NCI-H345 (cell line): ENCODE results near the gene NR1H3.

Source experiments
- DNase-seq: peaks from one replicate; lab custom pipeline; 2025; lab: John Stamatoyannopoulos, UW

Gene NR1H3

DNA sequence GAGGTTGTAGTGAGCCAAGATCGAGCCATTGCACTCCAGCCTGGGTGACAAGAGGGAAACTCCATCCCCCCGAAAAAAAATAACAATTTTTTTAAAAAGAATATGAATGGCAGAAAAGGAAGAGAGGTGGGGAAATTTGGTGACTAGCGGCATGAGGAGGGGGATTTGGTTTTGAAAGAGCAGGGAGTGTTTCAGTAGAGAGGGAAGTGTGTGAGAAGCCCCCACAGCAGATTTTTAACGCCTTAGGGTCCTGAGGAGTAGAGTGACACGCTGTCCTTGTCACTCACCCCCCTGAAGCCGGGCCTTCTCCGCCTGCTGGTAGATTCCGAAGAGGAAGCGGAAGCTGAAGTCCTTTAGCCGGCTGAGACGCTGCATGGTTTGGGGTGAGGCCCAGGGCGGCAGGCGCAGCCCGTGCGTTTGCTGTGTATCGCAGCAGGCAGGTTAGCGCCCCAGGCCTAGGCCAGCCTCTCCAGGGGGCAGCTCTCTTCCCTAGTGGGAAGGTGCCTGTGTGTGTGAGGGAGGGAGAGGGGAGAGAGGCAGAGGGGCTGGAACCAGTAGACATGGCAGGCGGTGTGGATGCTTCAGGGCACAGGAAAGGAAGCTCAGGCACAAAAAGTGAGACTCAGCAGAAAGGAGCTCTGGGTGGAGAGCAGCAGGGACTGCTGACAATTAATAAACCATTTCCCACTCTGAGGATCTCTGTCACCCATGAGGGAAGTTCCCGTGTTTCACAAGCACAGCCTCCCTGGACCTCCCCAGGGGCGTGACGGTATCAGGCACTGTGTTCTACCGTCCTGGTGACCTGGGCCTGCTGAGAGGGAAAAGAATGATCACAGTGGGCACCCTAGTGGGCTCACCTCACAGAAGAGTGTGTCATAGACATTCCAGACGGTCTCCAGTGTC, 13.1 kb upstream of the NR1H3 start:
- DNase-seq, result no peak

DNA sequence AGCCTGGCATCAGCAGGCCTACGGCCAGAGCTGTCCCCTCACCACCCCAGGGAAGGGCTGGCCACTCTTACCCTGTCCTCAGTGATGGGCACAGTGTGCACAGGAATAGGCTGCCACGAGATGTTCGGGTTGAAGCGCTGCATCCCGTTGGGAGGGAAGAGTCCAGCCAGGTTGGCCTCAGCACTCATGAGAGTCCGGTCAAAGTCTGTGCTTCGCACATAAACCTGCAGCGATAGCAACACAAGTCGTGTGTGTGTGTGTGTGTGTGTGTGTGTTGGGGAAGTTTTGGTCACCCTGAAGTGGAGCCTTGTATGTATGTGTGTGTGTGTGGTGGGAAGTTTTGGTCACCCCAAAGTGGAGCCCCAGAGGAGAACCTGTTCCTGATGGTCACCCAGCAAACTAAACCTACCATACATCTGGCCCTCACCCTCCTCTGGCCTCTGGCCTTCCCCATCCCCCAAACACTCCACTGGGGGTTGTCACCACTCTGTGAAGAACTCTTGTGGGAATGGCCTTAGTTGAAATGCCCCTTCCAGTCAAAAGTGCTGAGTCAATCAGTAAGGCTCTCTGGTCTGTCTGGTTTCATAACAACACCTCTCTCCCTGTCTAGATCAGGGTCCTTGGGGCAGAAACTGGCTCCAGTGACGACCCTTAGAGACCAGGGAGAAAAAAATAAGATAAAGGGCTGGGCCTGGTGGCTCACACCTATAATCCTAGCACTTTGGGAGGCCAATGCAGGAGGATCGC, 12.0 kb upstream of the NR1H3 start:
- DNase-seq, result no peak

DNA sequence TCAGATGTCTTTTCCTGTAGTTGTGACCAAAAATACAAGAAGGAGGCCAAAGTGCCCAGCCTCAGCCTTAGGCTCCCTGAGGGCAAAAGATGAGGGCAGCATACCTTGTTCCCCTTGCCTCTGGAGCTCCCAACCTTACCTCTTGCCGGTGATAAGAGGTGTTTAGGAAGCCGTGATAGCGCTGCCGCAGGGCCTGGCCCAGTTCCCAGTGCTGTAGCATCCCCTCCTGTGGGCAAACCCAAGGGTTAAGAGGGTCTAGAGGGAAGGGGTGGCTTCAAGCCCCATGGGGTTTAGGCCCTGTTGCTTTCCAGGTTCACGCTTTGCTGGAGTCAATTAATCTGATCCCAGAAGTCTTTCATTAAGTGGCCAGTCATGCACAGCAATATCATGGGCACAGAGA, 10.3 kb upstream of the NR1H3 start:
- no peak for DNase-seq

DNA sequence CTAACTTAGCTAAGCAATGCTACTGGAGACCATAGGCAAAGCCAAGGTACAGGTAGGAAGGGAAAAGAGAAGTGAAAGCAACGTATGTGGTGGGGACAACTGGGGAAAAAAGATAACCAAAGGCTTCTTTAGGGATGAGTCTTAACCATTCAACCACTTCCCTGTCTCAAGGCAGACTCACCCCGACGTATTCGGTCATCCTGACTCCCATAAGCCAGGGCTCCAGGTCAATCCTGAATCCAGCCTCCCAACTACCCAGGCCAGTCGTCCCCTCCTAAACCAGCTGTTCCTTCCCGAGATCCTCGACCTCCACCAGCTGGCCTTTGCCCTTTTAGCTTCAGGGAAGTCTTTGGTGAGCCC, 9.5 kb upstream of the NR1H3 start:
- DNase-seq, result no peak

DNA sequence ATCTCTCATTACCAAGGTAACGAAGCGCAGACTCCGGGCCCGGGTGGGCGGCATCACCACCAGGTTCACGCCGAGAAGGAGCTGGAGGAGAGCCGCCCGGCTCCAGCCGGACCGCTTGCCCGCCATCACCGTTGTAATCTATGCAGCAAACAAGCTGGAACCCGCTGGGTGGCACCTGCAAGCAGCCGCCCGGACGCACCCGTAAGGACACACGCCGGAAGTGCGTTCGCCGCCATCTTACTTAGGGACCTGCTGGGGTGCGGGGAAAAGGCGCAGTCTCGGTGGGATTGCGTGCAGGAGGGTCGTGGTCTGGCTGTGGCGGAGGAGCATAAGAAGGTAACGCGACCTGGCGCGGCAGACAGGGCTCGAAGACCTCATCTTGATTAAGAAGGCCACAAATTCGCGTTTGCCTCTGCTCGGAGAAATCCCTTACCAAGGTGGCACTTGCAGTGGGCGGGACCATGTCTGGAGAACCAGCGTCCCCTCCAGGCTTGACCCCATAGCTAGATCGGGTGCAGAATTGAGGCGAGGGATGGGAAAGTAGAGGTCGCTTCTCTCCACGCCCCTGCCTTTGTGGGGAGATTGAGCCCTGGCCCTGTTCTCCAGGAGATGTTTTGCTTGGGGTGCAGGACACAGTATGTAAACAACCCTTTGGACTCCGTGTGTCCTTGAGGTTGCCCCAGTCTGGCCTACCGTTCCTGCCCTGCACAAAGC, 9.0 kb upstream of the NR1H3 start, which contains the start of gene ACP2:
Gene ACP2 (minus strand): TSS at position 151 of the 714 bp plus-strand sequence. CDS start 25 bp downstream, at position 126.
- peak; percentile 94 for DNase-seq

DNA sequence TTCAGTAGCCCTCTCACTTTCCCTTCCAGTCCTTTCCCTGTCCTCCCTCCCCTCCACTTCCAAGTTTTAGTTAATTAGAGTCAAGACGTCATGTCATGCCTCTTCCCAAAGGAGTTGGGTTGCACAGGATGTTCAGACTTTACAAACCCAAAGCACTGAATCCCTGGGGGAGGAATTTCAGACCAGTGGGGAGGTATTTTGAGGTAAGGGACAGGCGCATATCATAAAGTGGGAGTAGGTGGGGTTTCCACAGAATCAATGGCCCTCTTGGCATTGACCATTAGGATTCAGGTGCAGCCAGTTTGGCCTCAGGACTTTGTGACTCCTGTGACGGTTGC, 8.4 kb upstream of the NR1H3 start:
- DNase-seq, result no peak

DNA sequence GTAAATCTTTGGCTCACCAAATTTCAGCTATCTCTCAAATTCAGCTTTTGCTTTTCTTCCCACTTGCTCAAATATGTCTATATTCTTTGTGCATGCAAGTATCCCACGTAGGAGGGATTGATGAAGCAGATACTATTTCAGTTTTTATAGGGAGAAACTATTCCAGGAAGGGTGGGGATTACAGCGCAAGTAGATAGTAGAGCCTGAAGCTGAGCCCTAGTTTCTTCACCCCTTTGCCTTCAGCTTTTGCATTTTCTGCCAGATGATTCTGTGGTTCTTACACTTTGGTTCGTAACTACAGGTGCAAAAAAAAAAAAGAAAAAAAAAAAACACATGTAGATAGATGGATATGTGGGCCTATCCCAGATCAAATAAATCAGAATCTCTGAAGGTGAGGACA, 6.0 kb upstream of the NR1H3 start:
- DNase-seq, result no peak

DNA sequence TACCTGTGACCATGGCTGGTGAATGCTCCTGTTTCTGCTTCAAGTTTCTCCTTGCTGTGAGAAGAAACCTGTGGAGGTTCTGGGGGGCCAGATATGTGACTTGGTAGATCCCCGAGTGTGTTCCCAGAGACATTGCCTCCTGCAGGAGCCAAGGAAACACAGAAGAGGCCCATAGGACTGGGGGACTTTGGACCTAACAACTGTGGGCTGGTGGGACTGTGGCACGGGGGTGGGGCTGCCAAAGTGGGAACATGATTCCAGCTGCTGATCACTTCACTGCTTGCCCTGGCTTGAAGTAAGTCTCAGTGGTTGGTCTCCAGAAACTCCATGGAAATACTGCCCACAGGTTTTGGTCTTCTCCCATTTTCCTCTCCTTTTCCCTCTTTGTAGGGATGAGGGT, 4.1 kb upstream of the NR1H3 start:
- no peak for DNase-seq

DNA sequence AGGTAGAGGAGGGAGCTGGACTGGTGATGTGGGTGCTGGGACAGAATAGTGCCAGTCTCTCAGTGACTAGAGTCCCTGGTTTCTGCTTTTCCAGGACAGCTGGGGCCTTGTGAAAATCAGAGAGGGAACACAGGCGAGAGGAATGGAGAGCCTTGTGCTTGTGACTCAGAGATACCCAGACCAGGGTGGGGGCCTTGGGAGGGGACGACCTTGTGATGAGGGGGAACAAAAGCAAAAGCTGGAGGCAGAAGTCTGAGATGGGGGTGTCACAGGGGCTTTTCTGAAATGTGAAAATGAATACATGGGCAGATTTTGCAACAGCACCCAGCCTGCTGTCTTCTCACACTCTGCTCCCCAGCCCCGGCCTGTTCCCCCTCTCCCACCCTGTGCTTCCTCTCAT, 3.4 kb upstream of the NR1H3 start:
- DNase-seq, result no peak

DNA sequence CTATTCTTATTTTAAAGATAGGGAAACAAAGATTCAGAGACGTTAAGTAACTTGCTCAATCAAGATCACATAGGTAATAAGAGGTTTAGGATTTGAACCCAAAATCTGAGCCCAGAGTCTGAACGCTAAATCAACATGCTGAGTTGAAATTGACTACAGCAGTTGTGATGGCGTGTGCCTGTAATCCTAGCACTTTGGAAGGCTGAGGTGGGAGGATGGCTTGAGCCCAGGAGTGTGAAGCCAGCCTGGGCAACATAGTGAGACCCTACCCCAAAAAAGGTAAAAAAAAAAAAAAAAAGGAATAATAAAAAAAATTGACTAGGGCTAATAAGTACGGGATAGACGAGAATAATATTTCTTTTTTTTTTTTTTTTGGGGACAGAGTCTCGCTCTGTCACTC, 1.4 kb upstream of the NR1H3 start:
- DNase-seq, result no peak

DNA sequence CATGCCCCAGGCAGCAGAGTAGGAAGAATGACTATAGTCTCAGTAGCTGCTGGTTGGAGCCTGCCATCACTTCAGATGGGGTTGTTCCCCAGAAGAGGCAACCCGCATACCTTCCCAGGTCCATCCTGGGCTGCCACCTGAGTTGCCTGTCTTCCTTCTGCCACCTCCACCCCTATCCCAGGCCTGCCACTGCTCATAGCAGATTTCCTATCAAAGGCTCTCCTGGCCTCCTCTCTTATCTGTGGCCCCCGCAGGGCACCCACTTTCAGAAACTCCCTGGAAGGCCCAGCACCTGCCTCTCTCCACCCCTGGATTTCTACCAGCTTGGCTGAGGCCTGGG, 649 bp upstream of the NR1H3 start:
- no peak for DNase-seq

DNA sequence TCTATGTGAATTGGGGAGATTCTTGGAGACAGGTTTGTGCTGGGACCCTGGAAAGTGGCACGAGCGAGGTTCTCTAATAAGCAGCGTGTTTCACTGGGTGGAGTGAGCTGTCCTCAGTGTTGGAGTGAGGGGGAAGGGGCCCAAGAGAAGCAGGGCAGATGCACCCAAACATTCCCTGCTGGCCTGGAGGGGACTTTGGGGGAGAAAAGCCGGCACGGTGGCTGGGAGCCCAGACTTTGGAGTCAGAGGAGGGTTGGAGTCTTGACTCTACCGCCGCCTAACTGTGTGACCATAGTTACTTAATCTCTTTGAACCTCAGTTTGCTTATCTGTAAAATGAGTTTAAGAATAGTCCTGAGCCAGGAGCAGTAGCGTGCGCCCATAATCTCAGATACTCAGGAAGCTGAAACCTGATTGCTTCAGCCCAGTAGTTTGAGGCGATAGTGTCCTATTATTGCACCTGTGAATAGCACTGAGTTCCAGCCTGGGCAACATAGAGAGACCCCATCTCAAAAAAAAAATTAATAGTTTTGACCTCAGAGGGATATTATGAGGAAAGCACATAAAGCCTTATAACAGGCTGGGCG, 614 bp downstream of the NR1H3 start:
- no peak for DNase-seq

DNA sequence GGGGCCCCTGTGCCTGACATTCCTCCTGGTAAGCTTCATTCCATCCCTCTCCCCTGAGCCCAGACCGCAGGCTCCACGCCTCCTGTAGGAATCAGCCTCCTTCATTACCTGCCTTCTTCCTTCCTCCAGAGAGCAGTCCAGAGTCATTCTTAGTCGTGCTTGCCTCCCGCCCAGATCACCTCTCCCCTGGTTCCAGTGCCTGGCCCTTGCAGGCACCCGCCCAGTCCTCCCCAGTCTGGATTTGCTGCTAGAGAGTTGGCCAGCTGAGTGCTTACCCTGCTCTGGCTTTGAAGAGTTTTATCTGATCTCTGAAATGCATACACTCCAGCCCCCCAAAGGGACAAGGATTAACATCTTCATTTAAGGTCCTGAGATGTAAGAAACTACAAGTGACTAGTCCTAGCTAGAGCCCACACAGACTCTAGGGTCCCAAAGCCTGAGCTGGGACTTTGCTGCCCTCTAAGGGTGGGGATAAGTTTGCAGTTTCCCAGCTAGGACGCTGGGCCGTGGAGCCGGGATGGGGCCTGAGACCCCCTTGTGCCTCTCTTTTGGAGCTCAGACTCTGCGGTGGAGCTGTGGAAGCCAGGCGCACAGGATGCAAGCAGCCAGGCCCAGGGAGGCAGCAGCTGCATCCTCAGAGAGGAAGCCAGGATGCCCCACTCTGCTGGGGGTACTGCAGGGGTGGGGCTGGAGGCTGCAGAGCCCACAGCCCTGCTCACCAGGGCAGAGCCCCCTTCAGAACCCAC, 1.6 kb downstream of the NR1H3 start:
- DNase-seq, result no peak

DNA sequence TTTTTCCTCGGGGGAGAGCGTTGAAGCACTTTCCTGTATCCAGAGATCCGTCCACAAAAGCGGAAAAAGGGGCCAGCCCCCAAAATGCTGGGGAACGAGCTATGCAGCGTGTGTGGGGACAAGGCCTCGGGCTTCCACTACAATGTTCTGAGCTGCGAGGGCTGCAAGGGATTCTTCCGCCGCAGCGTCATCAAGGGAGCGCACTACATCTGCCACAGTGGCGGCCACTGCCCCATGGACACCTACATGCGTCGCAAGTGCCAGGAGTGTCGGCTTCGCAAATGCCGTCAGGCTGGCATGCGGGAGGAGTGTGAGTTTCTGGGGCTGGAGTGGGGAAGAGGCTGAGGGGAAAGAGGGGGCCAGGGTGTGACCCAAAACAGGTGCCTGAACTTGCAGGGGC, 2.6 kb downstream of the NR1H3 start:
- DNase-seq, result no peak

DNA sequence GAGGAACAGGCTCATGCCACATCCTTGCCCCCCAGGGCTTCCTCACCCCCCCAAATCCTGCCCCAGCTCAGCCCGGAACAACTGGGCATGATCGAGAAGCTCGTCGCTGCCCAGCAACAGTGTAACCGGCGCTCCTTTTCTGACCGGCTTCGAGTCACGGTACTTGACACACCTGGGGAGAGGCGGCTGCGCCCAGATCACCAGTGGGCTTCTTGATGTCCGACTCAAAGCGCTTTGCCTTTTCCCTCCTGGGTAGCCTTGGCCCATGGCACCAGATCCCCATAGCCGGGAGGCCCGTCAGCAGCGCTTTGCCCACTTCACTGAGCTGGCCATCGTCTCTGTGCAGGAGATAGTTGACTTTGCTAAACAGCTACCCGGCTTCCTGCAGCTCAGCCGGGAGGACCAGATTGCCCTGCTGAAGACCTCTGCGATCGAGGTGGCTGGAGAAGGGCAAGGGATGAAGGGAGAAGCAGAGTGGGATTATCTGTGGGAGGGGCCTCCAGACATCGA, 3.5 kb downstream of the NR1H3 start:
- DNase-seq, result no peak

DNA sequence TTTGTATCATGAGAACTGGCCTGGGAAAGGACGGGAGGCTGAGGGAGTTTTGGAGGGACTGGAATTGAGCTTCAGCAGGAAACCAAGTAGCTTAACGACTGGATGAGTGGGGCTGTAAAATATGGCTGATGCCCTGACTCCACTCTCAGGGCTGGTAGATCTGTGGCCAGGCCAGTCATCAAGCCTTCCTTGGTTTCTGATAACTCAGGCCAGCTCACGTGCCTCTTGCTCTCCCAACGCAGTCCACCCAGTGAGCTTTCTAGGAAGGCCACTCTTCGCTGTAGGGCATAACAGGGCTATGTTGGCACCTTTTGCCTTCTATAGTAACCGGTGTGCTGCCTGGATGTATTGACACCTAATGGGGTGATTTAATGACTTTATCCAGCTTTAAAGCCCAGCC, 6.3 kb downstream of the NR1H3 start:
- no peak for DNase-seq

DNA sequence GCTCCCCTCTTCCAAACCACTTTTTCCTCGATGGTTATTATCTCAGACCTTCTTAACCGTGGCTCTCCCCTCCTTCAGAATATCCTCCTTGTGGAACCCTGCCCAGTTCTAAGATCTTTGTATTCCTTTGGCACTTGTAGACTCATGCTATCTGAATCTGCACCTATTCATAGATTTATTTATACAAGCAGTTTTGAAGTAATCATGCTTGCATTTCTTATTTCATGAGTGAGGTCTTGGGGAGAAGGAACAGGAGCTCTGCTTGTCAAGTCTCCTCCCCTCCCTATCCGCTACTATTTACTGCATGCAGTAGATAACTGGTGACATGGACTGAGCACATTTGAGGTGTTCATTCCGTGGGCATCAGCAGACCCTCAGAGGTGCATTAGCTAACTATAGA, 6.7 kb downstream of the NR1H3 start:
- no peak for DNase-seq

DNA sequence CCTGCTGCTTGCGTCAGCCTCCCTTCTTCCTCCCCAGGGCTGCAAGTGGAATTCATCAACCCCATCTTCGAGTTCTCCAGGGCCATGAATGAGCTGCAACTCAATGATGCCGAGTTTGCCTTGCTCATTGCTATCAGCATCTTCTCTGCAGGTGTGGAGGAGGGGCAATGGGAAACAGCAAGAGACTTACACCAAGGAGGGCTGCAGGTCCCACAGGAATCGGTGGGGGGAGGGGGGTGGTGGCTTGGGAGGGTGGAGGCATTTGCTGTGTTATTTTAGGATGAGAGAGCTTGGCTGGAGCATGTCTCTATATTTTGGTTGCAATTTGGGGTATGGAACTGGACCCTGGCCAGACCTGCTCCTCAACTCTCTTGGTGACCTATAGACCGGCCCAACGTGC, 10.1 kb downstream of the NR1H3 start:
- no peak for DNase-seq

DNA sequence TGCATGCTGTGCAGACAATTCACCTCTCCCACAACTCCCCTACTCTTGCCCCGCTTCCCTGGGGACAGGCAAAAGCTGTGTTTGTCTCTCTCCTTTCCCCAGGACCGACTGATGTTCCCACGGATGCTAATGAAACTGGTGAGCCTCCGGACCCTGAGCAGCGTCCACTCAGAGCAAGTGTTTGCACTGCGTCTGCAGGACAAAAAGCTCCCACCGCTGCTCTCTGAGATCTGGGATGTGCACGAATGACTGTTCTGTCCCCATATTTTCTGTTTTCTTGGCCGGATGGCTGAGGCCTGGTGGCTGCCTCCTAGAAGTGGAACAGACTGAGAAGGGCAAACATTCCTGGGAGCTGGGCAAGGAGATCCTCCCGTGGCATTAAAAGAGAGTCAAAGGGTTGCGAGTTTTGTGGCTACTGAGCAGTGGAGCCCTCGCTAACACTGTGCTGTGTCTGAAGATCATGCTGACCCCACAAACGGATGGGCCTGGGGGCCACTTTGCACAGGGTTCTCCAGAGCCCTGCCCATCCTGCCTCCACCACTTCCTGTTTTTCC, 10.7 kb downstream of the NR1H3 start:
- DNase-seq, result no peak

DNA sequence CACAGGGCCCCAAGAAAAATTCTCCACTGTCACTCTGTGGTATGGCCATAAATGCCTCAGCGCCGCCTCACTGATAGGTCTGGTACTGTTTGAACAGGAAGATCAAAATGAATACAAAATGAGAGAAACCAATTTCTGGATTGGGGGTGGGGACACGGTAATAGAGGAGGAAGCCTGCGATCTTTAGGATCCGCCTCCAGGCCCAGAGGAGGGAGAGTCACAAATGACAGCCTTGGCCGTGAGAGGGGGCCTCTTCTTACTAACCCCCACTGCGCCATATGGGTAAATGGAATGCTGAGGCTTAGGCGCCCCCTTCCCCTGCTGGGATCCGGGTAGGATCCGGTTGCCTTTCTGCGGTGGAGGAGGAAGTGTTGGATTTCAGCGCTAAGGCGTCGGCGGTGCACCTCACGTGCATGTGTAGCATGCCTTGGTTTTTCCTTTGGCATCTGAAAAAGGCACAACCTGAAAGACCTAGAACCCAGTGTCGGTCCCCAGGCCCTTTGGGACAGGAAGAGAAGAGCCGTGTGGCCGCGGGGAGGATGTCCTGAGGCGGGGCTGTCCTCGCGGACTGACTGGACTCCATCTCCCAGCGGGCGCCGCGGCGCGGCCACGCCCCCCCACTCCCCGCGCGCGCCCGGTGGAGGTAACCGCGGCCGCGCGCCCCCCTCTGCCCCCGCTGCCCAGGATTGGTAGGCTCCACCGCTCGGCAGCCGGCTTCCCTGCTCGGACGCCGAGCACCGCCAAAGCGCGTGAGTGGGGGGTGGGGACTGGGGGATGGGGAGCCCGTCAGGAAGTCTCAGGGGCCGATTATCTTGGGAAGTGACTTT, 11.4 kb downstream of the NR1H3 start:
- DNase-seq, result peak; percentile 92
